HCT116 (cell line): Measurements from ENCODE around the gene SPATA7. TPM values are rescaled to one million over a fixed set of nuclear protein-coding genes. Genes with fewer than 3 reads are reported as not detected.

Source experiments
- ATAC-seq: fragments of 200-7000 bp; cut with Tn5 transposase; 2 replicates; pipeline ENCODE4 v1.9.1; 2020; ENCODE audit warnings: mild to moderate bottlenecking, moderate library complexity
- BruUV-seq: library from RNA; stranded (reverse); fragments of 400-500 nt; replicated peaks from 2 replicates; lab custom pipeline; 2021; lab: Mats Ljungman, UMichigan
- CTCF ChIA-PET: fragments of 300-600 bp; sonication (Branson Sonifier 250); formaldehyde crosslinking; loops from one replicate; lab custom pipeline; 2021; ENCODE audit warnings: antibody characterized with exemption; lab: Charles Lee
- POLR2A ChIA-PET: fragments of 300-600, 350-600 bp; sonication (Branson Sonifier 250); formaldehyde crosslinking; loops from one replicate; lab custom pipeline; 2021; ENCODE audit warnings: antibody characterized with exemption; lab: Charles Lee
- RAD21 ChIA-PET, 2 experiments: fragments of 300-600 bp; sonication (Branson Sonifier 250); formaldehyde crosslinking; loops; one replicate each; lab custom pipeline; 2023; ENCODE audit warnings: low total read pairs in 2 of 2; ENCODE audit not compliant: uncharacterized antibody in 2 of 2, unreplicated experiment in 2 of 2, low non-redundant PET in 1 of 2; lab: Charles Lee
- DNase-seq: peaks from one replicate; pipeline ENCODE4 v3.0.0-alpha.2; 2010; ENCODE audit warnings: low read depth, low spot score
- H2AFZ ChIP-seq: fragments of 200-600 bp; shearing (Covaris generic), sonication (generic); 2 replicates; pipeline ENCODE4 v1.6.1; 2017; ENCODE audit warnings: low read depth, mixed run types, mixed read lengths, antibody characterized with exemption, low read length; ENCODE audit not compliant: poor library complexity, severe bottlenecking
- H3K27ac ChIP-seq: 2 replicates; pipeline ENCODE4 v1.5.1; 2012; ENCODE audit warnings: low read depth, low read length
- H3K27me3 ChIP-seq: fragments of 200-600 bp; sonication (generic); 2 replicates; pipeline ENCODE4 v1.6.1; 2016; ENCODE audit warnings: mixed run types, low read length, mixed read lengths; ENCODE audit not compliant: insufficient read depth
- H3K36me3 ChIP-seq, 2 experiments: fragments of 200-500 bp in 1 of 2; fragments of 200-600 bp in 1 of 2; sonication (Bioruptor generic) in 1 of 2; sonication (generic) in 1 of 2; 2 replicates each; pipeline versions ENCODE4 v1.5.1 to v1.6.1; 2014 to 2016; ENCODE audit warnings: low read length in 2 of 2, inconsistent platforms in 1 of 2, mixed read lengths in 1 of 2, mixed run types in 1 of 2; ENCODE audit not compliant: insufficient read depth in 2 of 2, control insufficient read depth in 1 of 2
- H3K4me1 ChIP-seq, 2 experiments: fragments of 200-600 bp in 1 of 2; sonication (generic) in 1 of 2; 2 replicates each; pipeline versions ENCODE4 v1.5.1 to v1.6.1; 2012 to 2017; ENCODE audit warnings: low read length in 2 of 2, inconsistent platforms in 1 of 2, mild to moderate bottlenecking in 1 of 2, mixed read lengths in 1 of 2, mixed run types in 1 of 2, moderate library complexity in 1 of 2; ENCODE audit not compliant: insufficient read depth in 2 of 2, control insufficient read depth in 1 of 2
- H3K4me2 ChIP-seq: fragments of 200-600 bp; sonication (generic); 2 replicates; pipeline ENCODE4 v1.6.1; 2017; ENCODE audit warnings: mixed run types, low read length, mixed read lengths
- H3K4me3 ChIP-seq, 2 experiments: fragments of 200-600 bp in 1 of 2; sonication (generic) in 1 of 2; replicated peaks in 1 of 2; 2 replicates each; pipeline ENCODE4 v1.5.1; 2011 to 2016; ENCODE audit warnings: low read length in 2 of 2, control low read depth in 1 of 2, low read depth in 1 of 2, mild to moderate bottlenecking in 1 of 2, mixed read lengths in 1 of 2, mixed run types in 1 of 2
- H3K79me2 ChIP-seq: fragments of 200-600 bp; sonication (generic); 2 replicates; pipeline ENCODE4 v1.6.1; 2017; ENCODE audit warnings: mild to moderate bottlenecking, mixed run types, low read length, moderate library complexity, mixed read lengths; ENCODE audit not compliant: insufficient read depth
- H3K9ac ChIP-seq: fragments of 200-600 bp; sonication (generic); 2 replicates; pipeline ENCODE4 v1.6.1; 2016; ENCODE audit warnings: low read length, mixed read lengths
- H3K9me2 ChIP-seq: fragments of 200-600 bp; sonication (generic), shearing (Covaris generic); 2 replicates; pipeline ENCODE4 v1.6.1; 2017; ENCODE audit warnings: mixed run types, mild to moderate bottlenecking, moderate library complexity; ENCODE audit not compliant: insufficient read depth
- H3K9me3 ChIP-seq, 2 experiments: fragments of 200-500 bp in 1 of 2; fragments of 200-600 bp in 1 of 2; sonication (Bioruptor generic) in 1 of 2; sonication (generic) in 1 of 2; 2 replicates each; pipeline ENCODE4 v1.6.1; 2014 to 2017; ENCODE audit warnings: low read length in 2 of 2, mixed read lengths in 2 of 2, inconsistent platforms in 1 of 2, low read depth in 1 of 2, mild to moderate bottlenecking in 1 of 2, mixed run types in 1 of 2, moderate library complexity in 1 of 2; ENCODE audit not compliant: control insufficient read depth in 1 of 2, insufficient read depth in 1 of 2
- H4K20me1 ChIP-seq: fragments of 200-600 bp; sonication (generic), shearing (Covaris generic); 2 replicates; pipeline ENCODE4 v1.6.1; 2017; ENCODE audit warnings: mixed run types, mild to moderate bottlenecking, moderate library complexity; ENCODE audit not compliant: insufficient read depth
- CTCF ChIP-seq, 3 experiments: fragments of 200-600 bp in 1 of 3; sonication (generic) in 1 of 3; IDR thresholded peaks in 2 of 3; conservative IDR thresholded peaks in 1 of 3; 2 replicates each; pipeline ENCODE4 v1.5.1; 2012 to 2017; ENCODE audit warnings: low read depth in 2 of 3, low read length in 2 of 3, antibody characterized with exemption in 1 of 3, borderline replicate concordance in 1 of 3, control low read depth in 1 of 3, mild to moderate bottlenecking in 1 of 3, mixed read lengths in 1 of 3, mixed run types in 1 of 3, moderate library complexity in 1 of 3; ENCODE audit not compliant: insufficient read depth in 1 of 3
- EGR1 ChIP-seq: IDR thresholded peaks from 2 replicates; pipeline ENCODE4 v1.6.1; 2012; ENCODE audit warnings: low read depth
- ELF1 ChIP-seq: IDR thresholded peaks from 2 replicates; pipeline ENCODE4 v1.6.1; 2012; ENCODE audit warnings: low read depth, borderline replicate concordance
- EZH2 ChIP-seq: fragments of 200-600 bp; sonication (generic); IDR thresholded peaks from 2 replicates; pipeline ENCODE4 v1.6.1; 2017; ENCODE audit warnings: antibody characterized with exemption, mixed run types
- EZH2phosphoT487 ChIP-seq: fragments of 200-600 bp; IDR thresholded peaks from 2 replicates; pipeline ENCODE4 v1.6.1; 2018; ENCODE audit warnings: antibody characterized with exemption, borderline replicate concordance
- FOSL1 ChIP-seq: IDR thresholded peaks from 2 replicates; pipeline ENCODE4 v1.6.1; 2012; ENCODE audit warnings: low read depth
- POLR2AphosphoS5 ChIP-seq: IDR thresholded peaks from 2 replicates; pipeline ENCODE4 v1.6.1; 2011; ENCODE audit warnings: mild to moderate bottlenecking, low read depth, low read length, moderate library complexity
- RAD21 ChIP-seq: IDR thresholded peaks from 2 replicates; pipeline ENCODE4 v1.6.1; 2012; ENCODE audit warnings: low read depth, mild to moderate bottlenecking
- SIN3A ChIP-seq: IDR thresholded peaks from 2 replicates; pipeline ENCODE4 v1.6.1; 2012; ENCODE audit warnings: low read depth
- SP1 ChIP-seq: IDR thresholded peaks from 2 replicates; pipeline ENCODE4 v1.6.1; 2012; ENCODE audit warnings: low read depth
- SRF ChIP-seq: IDR thresholded peaks from 2 replicates; pipeline ENCODE4 v1.6.1; 2012; ENCODE audit warnings: low read depth
- YY1 ChIP-seq: IDR thresholded peaks from 2 replicates; pipeline ENCODE4 v1.6.1; 2011; ENCODE audit warnings: low read length, low read depth, moderate library complexity, mild to moderate bottlenecking; ENCODE audit not compliant: insufficient replicate concordance; ENCODE audit errors: extremely low read depth
- intact Hi-C: fragments of 100-400 bp; cut with micrococcal nuclease; formaldehyde crosslinking; loops from 2 replicates; pipeline ENCODE4 v1.10.0; 2022
- total RNA-seq: library from RNA; stranded (reverse); gene quantifications from one replicate; pipeline ENCODE4 v1.2.1, GENCODE V29; 2021; ENCODE audit not compliant: unreplicated experiment

The SPATA7 gene
- total RNA-seq, 1 experiment from 2014 or later = 6.2 TPM

- Histone ChIP-seq H3K9me2 (no peaks in the 10 kb centered on the region), H3K4me2 (no peak overlapping the region), H3K4me1 (no peaks in the 10 kb centered on the region), H3K79me2 (no peaks in the 10 kb centered on the region), H3K27ac (no peak overlapping the region), H3K9me3 (no peaks in the 10 kb centered on the region), H2AFZ (no peak overlapping the region), H3K9ac (no peak overlapping the region), H4K20me1 (no peaks in the 10 kb centered on the region), H3K27me3 (no peaks in the 10 kb centered on the region), H3K4me3 (no peak overlapping the region), H3K36me3 (no peaks in the 10 kb centered on the region; a peak in 1 of 4 replicates)
- ATAC-seq = no peak
- ChIA-PET CTCF (no interaction called here), POLR2A (no interaction called here), RAD21 (no interaction called here)
- no TSS peak for BruUV-seq
- TF ChIP-seq CTCF (IDR thresholded peaks at IDR 0.05 in 2 of 3, conservative IDR thresholded peaks at IDR 0.05 in 1 of 3; ENCODE audit: borderline replicate concordance in 1 of 3, insufficient read depth in 1 of 3, low read depth in 2 of 3, low read length in 2 of 3) (no peak), EZH2phosphoT487 (no peak), SRF (no peak), POLR2AphosphoS5 (no peak), SIN3A (no peak), FOSL1 (no peak)
- no peak for DNase-seq
- intact Hi-C loops = loop anchor here (2.0 kb wide), 1 partner anchor 77 kb away; no protein-coding TSS in a partner anchor
These were observed 96.3 kb downstream of the SPATA7 start for GRCh38 chr14:88481794-88482193.

- Histone ChIP-seq H3K9ac (no peak overlapping the region), H3K79me2 (no peaks in the 10 kb centered on the region), H3K9me3 (no peaks in the 10 kb centered on the region), H3K4me3 (no peak overlapping the region)
- BruUV-seq = no TSS peak
- RAD21 ChIA-PET = no interaction called here
- TF ChIP-seq SP1 (no peak), YY1 (no peak), EZH2 (no peak), SRF (no peak), EGR1 (no peak), RAD21 (no peak), SIN3A (no peak), ELF1 (no peak)
- TF ChIP-seq, all 23 proteins: peak for 0
- no peaks in the 10 kb centered on the region for H3K27me3 ChIP-seq
- POLR2A ChIA-PET = no interaction called here
- no peaks in the 10 kb centered on the region for H4K20me1 ChIP-seq
- no peaks in the 10 kb centered on the region for H3K4me1 ChIP-seq
- no peak overlapping the region for H2AFZ ChIP-seq
- no peaks in the 10 kb centered on the region for H3K9me2 ChIP-seq
- DNase-seq (no peak), ATAC-seq (no peak)
- no peaks in the 10 kb centered on the region; a peak in 1 of 4 replicates for H3K36me3 ChIP-seq
- CTCF ChIA-PET = no interaction called here
- intact Hi-C loops = no loop called here
- no peak overlapping the region for H3K4me2 ChIP-seq
- H3K27ac ChIP-seq = no peak overlapping the region
These were observed 97.1 kb downstream of the SPATA7 start for GRCh38 chr14:88482524-88482923.
